Liver (tissue), 3 donors: ENCODE data around the gene MTG1.

Source experiments
- CTCF ChIP-seq: fragments of 150-350 bp; IDR thresholded peaks from 2 replicates; pipeline ENCODE4 v1.5.1; 2017; ENCODE audit warnings: improper control_type of control experiment, low read depth, low read length; ENCODE audit not compliant: missing input control
- MAX ChIP-seq: IDR thresholded peaks from 2 replicates; pipeline ENCODE4 v1.6.1; 2016; ENCODE audit warnings: antibody characterized with exemption
- RAD21 ChIP-seq, 2 donors: IDR thresholded peaks; 2 replicates each; pipeline ENCODE4 v1.6.1; 2016; ENCODE audit warnings: antibody characterized with exemption in 2 of 2, mild to moderate bottlenecking in 2 of 2
- donor health status: healthy.
- donor health status: healthy.

GRCh38 chr10:133455196-133455595, 61.2 kb downstream of the MTG1 start:
- TF ChIP-seq RAD21 (IDR thresholded peaks at IDR 0.05) (no peak), MAX (no peak), CTCF (no peak)
